ENCODE results near the gene SP1. TPM values are rescaled to one million over a fixed set of nuclear protein-coding genes. Genes with fewer than 3 reads are reported as not detected.
A peak's percentile ranks its signal among the peaks of the same experiment; 100 is the strongest.
"Not testable (repeated sequence)": the region's sequence is repeated elsewhere in the genome, so short reads cannot be mapped to it uniquely, and the experiment has no call there.

Gene SP1
- total RNA-seq, 1 experiment from 2014 or later, result 83.3 TPM

- POLR2A ChIA-PET, result interaction anchor here (0.6 kb wide), 2 partner anchors 11 to 22 kb away, joined by 3 to 6 read pairs; no protein-coding TSS in a partner anchor
- peak overlapping the region; percentile 98 for H3K27ac Mint-ChIP-seq (ENCODE audit: unreplicated experiment)
- Histone ChIP-seq H3K27me3 (replicated peaks; ENCODE audit: control insufficient read depth, insufficient read depth, low read length) (no peaks in the 10 kb centered on the region), H3K4me1 (peaks cover 28% of the 10 kb centered on the region), H3K4me3 (ENCODE audit: low read depth, low read length) (peak overlapping the region; percentile 17; the same call in 1 of the 2 replicates), H3K9me3 (no peaks in the 10 kb centered on the region), H3K36me3 (ENCODE audit: control insufficient read depth, insufficient read depth, low read length) (no peaks in the 10 kb centered on the region; the same call in 1 of the 2 replicates)
- peak; percentile 73 for DNase-seq
- TF ChIP-seq CTCF (IDR thresholded peaks at IDR 0.05; ENCODE audit: insufficient read depth in 1 of 2, low read depth in 1 of 2, low read length in 1 of 2, severe bottlenecking in 1 of 2, unreplicated experiment in 1 of 2), result no peak
- no TSS peak for BruUV-seq (replicated peaks)
- H3K36me3 Mint-ChIP-seq (ENCODE audit: insufficient read depth, unreplicated experiment), result peaks cover 70% of the 10 kb centered on the region
- H3K4me1 Mint-ChIP-seq (ENCODE audit: low read depth, unreplicated experiment), result peaks cover 26% of the 10 kb centered on the region
- H3K27me3 Mint-ChIP-seq (ENCODE audit: insufficient read depth, unreplicated experiment), result no peaks in the 10 kb centered on the region
- intact Hi-C loops (cut with micrococcal nuclease; ENCODE audit: unreplicated experiment), result no loop called here
- CTCF ChIA-PET, result no interaction called here
- no peaks in the 10 kb centered on the region for H3K9me3 Mint-ChIP-seq (ENCODE audit: unreplicated experiment)
- peak overlapping the region; percentile 85 for H3K4me3 Mint-ChIP-seq (ENCODE audit: unreplicated experiment)
Measured at GRCh38 chr12:53443955-53444354, 64.0 kb downstream of the SP1 start.

GRCh38 chr12:53444593-53445325, 64.8 kb downstream of the SP1 start:
- H3K4me3 ChIP-seq (ENCODE audit: low read depth, low read length); intact Hi-C loops (cut with micrococcal nuclease; ENCODE audit: unreplicated experiment); BruUV-seq (replicated peaks); H3K9me3 Mint-ChIP-seq (ENCODE audit: unreplicated experiment); CTCF ChIA-PET; H3K9me3 ChIP-seq; H3K36me3 ChIP-seq (ENCODE audit: control insufficient read depth, insufficient read depth, low read length); DNase-seq; H3K27me3 ChIP-seq (replicated peaks; ENCODE audit: control insufficient read depth, insufficient read depth, low read length); H3K27me3 Mint-ChIP-seq (ENCODE audit: insufficient read depth, unreplicated experiment): not testable (repeated sequence)
- H3K36me3 Mint-ChIP-seq (ENCODE audit: insufficient read depth, unreplicated experiment), result peaks cover 70% of the 10 kb centered on the region
- peaks cover 26% of the 10 kb centered on the region for H3K4me1 Mint-ChIP-seq (ENCODE audit: low read depth, unreplicated experiment)
- POLR2A ChIA-PET, result interaction anchor here (0.6 kb wide), 2 partner anchors 12 to 23 kb away, joined by 3 to 6 read pairs; no protein-coding TSS in a partner anchor
- H3K4me1 ChIP-seq, result peaks cover 28% of the 10 kb centered on the region
- peak overlapping the region; percentile 85 for H3K4me3 Mint-ChIP-seq (ENCODE audit: unreplicated experiment)
- H3K27ac Mint-ChIP-seq (ENCODE audit: unreplicated experiment), result peak overlapping the region; percentile 98

GRCh38 chr12:53450936-53451335, 71.0 kb downstream of the SP1 start:
- TF ChIP-seq CTCF (IDR thresholded peaks at IDR 0.05; ENCODE audit: insufficient read depth in 1 of 2, low read depth in 1 of 2, low read length in 1 of 2, severe bottlenecking in 1 of 2, unreplicated experiment in 1 of 2), result no peak
- H3K27ac Mint-ChIP-seq (ENCODE audit: unreplicated experiment), result no peak overlapping the region
- ChIA-PET CTCF (no interaction called here), POLR2A (interaction anchor here (0.7 kb wide), 1 partner anchor 18 kb away, joined by 3 read pairs; no protein-coding TSS in a partner anchor)
- H3K36me3 ChIP-seq (ENCODE audit: control insufficient read depth, insufficient read depth, low read length), result peaks cover 5% of the 10 kb centered on the region
- H3K4me3 ChIP-seq (ENCODE audit: low read depth, low read length), result no peak overlapping the region
- no peak for DNase-seq
- H3K36me3 Mint-ChIP-seq (ENCODE audit: insufficient read depth, unreplicated experiment), result peaks cover 75% of the 10 kb centered on the region
- intact Hi-C loops (cut with micrococcal nuclease; ENCODE audit: unreplicated experiment), result loop anchor here (1.0 to 2.0 kb wide), 2 partner anchors 10 to 50 kb away; partner anchors contain the start of genes PRR13 and TARBP2
- no peak overlapping the region for H3K4me3 Mint-ChIP-seq (ENCODE audit: unreplicated experiment)
- no peaks in the 10 kb centered on the region for H3K9me3 ChIP-seq
- H3K4me1 ChIP-seq, result peaks cover 18% of the 10 kb centered on the region
- H3K27me3 Mint-ChIP-seq (ENCODE audit: insufficient read depth, unreplicated experiment), result no peaks in the 10 kb centered on the region
- H3K4me1 Mint-ChIP-seq (ENCODE audit: low read depth, unreplicated experiment), result peaks cover 29% of the 10 kb centered on the region
- no peaks in the 10 kb centered on the region for H3K27me3 ChIP-seq (replicated peaks; ENCODE audit: control insufficient read depth, insufficient read depth, low read length)
- BruUV-seq (replicated peaks), result no TSS peak
- H3K9me3 Mint-ChIP-seq (ENCODE audit: unreplicated experiment), result no peaks in the 10 kb centered on the region
